Activated CD8-positive, alpha-beta T cell treated with anti-CD3 and anti-CD28 coated beads, Interleukin-2, amount 10 ng/mL, durations not matched to agents 7 days and 5 days (primary cell): Measurements from ENCODE around the gene BMPER. TPM values are rescaled to one million over a fixed set of nuclear protein-coding genes. Genes with fewer than 3 reads are reported as not detected.

Source experiments
- ATAC-seq: fragments of 150-1000 bp; cut with Tn5 transposase; one replicate; pipeline ENCODE4 v1.10.0; 2021; ENCODE audit warnings: moderate library complexity
- CTCF ChIA-PET: fragments of 350-600 bp; sonication (Branson Sonifier 250); formaldehyde crosslinking; loops from one replicate; lab custom pipeline; 2021; ENCODE audit warnings: antibody characterized with exemption; lab: Charles Lee
- POLR2A ChIA-PET: fragments of 350-600 bp; sonication (Branson Sonifier 250); formaldehyde crosslinking; loops from one replicate; lab custom pipeline; 2021; ENCODE audit warnings: antibody characterized with exemption; lab: Charles Lee
- DNase-seq: peaks from one replicate; pipeline ENCODE4 v3.0.0-alpha.2; 2020
- H3K27ac Mint-ChIP-seq: one replicate; pipeline ENCODE4 v1.8.0; 2021; ENCODE audit warnings: mild to moderate bottlenecking, mixed read lengths
- H3K27me3 Mint-ChIP-seq: one replicate; pipeline ENCODE4 v1.8.0; 2021; ENCODE audit warnings: low read depth, mixed read lengths
- H3K36me3 Mint-ChIP-seq: one replicate; pipeline ENCODE4 v1.8.0; 2021; ENCODE audit warnings: low read depth, mixed read lengths
- H3K4me1 Mint-ChIP-seq: one replicate; pipeline ENCODE4 v1.8.0; 2021; ENCODE audit warnings: low read depth, mixed read lengths
- H3K4me3 Mint-ChIP-seq: one replicate; pipeline ENCODE4 v1.8.0; 2021; ENCODE audit warnings: mild to moderate bottlenecking, mixed read lengths
- H3K9me3 Mint-ChIP-seq: one replicate; pipeline ENCODE4 v1.8.0; 2022; ENCODE audit warnings: mixed read lengths; ENCODE audit not compliant: insufficient read depth
- total RNA-seq, 2 experiments: library from RNA; stranded (reverse); gene quantifications; one replicate each; pipeline ENCODE4 v1.2.3, GENCODE V29; 2021

The BMPER gene
- total RNA-seq, 2 experiments from 2014 or later: not detected

GRCh38 chr7:34062341-34062740, 157.0 kb downstream of the BMPER start:
- H3K4me3 Mint-ChIP-seq: no peak overlapping the region
- no peak for ATAC-seq
- no peaks in the 10 kb centered on the region for H3K36me3 Mint-ChIP-seq
- no peaks in the 10 kb centered on the region for H3K4me1 Mint-ChIP-seq
- peaks cover 3% of the 10 kb centered on the region for H3K27me3 Mint-ChIP-seq
- no peak overlapping the region for H3K27ac Mint-ChIP-seq
- POLR2A ChIA-PET: no interaction called here
- CTCF ChIA-PET: no interaction called here
- no peak for DNase-seq
- no peaks in the 10 kb centered on the region for H3K9me3 Mint-ChIP-seq

GRCh38 chr7:34062826-34063225, 157.5 kb downstream of the BMPER start:
- no peaks in the 10 kb centered on the region for H3K36me3 Mint-ChIP-seq
- ChIA-PET CTCF (no interaction called here), POLR2A (no interaction called here)
- no peaks in the 10 kb centered on the region for H3K4me1 Mint-ChIP-seq
- H3K4me3 Mint-ChIP-seq: no peak overlapping the region
- no peak for DNase-seq
- H3K27me3 Mint-ChIP-seq: peaks cover 3% of the 10 kb centered on the region
- ATAC-seq: no peak
- no peak overlapping the region for H3K27ac Mint-ChIP-seq
- no peaks in the 10 kb centered on the region for H3K9me3 Mint-ChIP-seq

- no peaks in the 10 kb centered on the region for H3K9me3 Mint-ChIP-seq
- no peak overlapping the region for H3K4me3 Mint-ChIP-seq
- CTCF ChIA-PET: no interaction called here
- H3K36me3 Mint-ChIP-seq: no peaks in the 10 kb centered on the region
- DNase-seq (no peak), ATAC-seq (no peak)
- peaks cover 3% of the 10 kb centered on the region for H3K27me3 Mint-ChIP-seq
- H3K27ac Mint-ChIP-seq: no peak overlapping the region
- POLR2A ChIA-PET: interaction anchor here (0.6 kb wide), 1 partner anchor 17 kb away, joined by 3 read pairs; no protein-coding TSS in a partner anchor
- no peaks in the 10 kb centered on the region for H3K4me1 Mint-ChIP-seq
Observed at GRCh38 chr7:34064519-34065158, 159.3 kb downstream of the BMPER start.

- POLR2A ChIA-PET: no interaction called here
- no peak overlapping the region for H3K27ac Mint-ChIP-seq
- CTCF ChIA-PET: interaction anchor here (0.6 kb wide), 1 partner anchor 11 kb away, joined by 3 read pairs; no protein-coding TSS in a partner anchor
- H3K4me3 Mint-ChIP-seq: no peak overlapping the region
- no peaks in the 10 kb centered on the region for H3K4me1 Mint-ChIP-seq
- DNase-seq (no peak), ATAC-seq (no peak)
- H3K36me3 Mint-ChIP-seq: no peaks in the 10 kb centered on the region
- H3K9me3 Mint-ChIP-seq: no peaks in the 10 kb centered on the region
- no peaks in the 10 kb centered on the region for H3K27me3 Mint-ChIP-seq
Observed at GRCh38 chr7:34066411-34066810, 161.1 kb downstream of the BMPER start.

- ATAC-seq: no peak
- DNase-seq: no peak
- Mint-ChIP-seq H3K4me3 (no peak overlapping the region), H3K27ac (no peak overlapping the region), H3K4me1 (no peaks in the 10 kb centered on the region), H3K27me3 (no peaks in the 10 kb centered on the region), H3K36me3 (no peaks in the 10 kb centered on the region), H3K9me3 (no peaks in the 10 kb centered on the region)
- POLR2A ChIA-PET: no interaction called here
- CTCF ChIA-PET: no interaction called here
Observed at GRCh38 chr7:34067005-34067778, 161.9 kb downstream of the BMPER start.

GRCh38 chr7:34069676-34070075, 164.3 kb downstream of the BMPER start:
- H3K9me3 Mint-ChIP-seq: no peaks in the 10 kb centered on the region
- no peaks in the 10 kb centered on the region for H3K27me3 Mint-ChIP-seq
- H3K27ac Mint-ChIP-seq: no peak overlapping the region
- no peak for DNase-seq
- ChIA-PET CTCF (no interaction called here), POLR2A (no interaction called here)
- H3K4me3 Mint-ChIP-seq: no peak overlapping the region
- ATAC-seq: no peak
- no peaks in the 10 kb centered on the region for H3K36me3 Mint-ChIP-seq
- H3K4me1 Mint-ChIP-seq: no peaks in the 10 kb centered on the region

- CTCF ChIA-PET: no interaction called here
- ATAC-seq (no peak), DNase-seq (no peak)
- no peaks in the 10 kb centered on the region for H3K4me1 Mint-ChIP-seq
- H3K9me3 Mint-ChIP-seq: no peaks in the 10 kb centered on the region
- H3K36me3 Mint-ChIP-seq: no peaks in the 10 kb centered on the region
- H3K27me3 Mint-ChIP-seq: no peaks in the 10 kb centered on the region
- H3K4me3 Mint-ChIP-seq: no peak overlapping the region
- POLR2A ChIA-PET: no interaction called here
- no peak overlapping the region for H3K27ac Mint-ChIP-seq
Observed at GRCh38 chr7:34070511-34071323, 165.4 kb downstream of the BMPER start.

- DNase-seq: no peak
- Mint-ChIP-seq H3K27ac (no peak overlapping the region), H3K9me3 (no peaks in the 10 kb centered on the region), H3K36me3 (no peaks in the 10 kb centered on the region), H3K27me3 (no peaks in the 10 kb centered on the region), H3K4me1 (no peaks in the 10 kb centered on the region), H3K4me3 (no peak overlapping the region)
- POLR2A ChIA-PET: no interaction called here
- no peak for ATAC-seq
- CTCF ChIA-PET: interaction anchor here (1.5 kb wide), 1 partner anchor 14 kb away, joined by 5 read pairs; no protein-coding TSS in a partner anchor
Observed at GRCh38 chr7:34073676-34074075, 168.3 kb downstream of the BMPER start.

GRCh38 chr7:34074421-34074820, 169.1 kb downstream of the BMPER start:
- Mint-ChIP-seq H3K27me3 (no peaks in the 10 kb centered on the region), H3K36me3 (no peaks in the 10 kb centered on the region), H3K4me3 (no peak overlapping the region), H3K9me3 (no peaks in the 10 kb centered on the region), H3K27ac (no peak overlapping the region), H3K4me1 (no peaks in the 10 kb centered on the region)
- CTCF ChIA-PET: interaction anchor here (1.5 kb wide), 1 partner anchor 13 kb away, joined by 5 read pairs; no protein-coding TSS in a partner anchor
- DNase-seq (no peak), ATAC-seq (no peak)
- POLR2A ChIA-PET: no interaction called here

- Mint-ChIP-seq H3K4me1 (no peaks in the 10 kb centered on the region), H3K27me3 (no peaks in the 10 kb centered on the region), H3K27ac (no peak overlapping the region), H3K4me3 (no peak overlapping the region), H3K36me3 (no peaks in the 10 kb centered on the region), H3K9me3 (no peaks in the 10 kb centered on the region)
- ATAC-seq: no peak
- DNase-seq: no peak
- POLR2A ChIA-PET: no interaction called here
- CTCF ChIA-PET: no interaction called here
Observed at GRCh38 chr7:34075523-34076370, 170.4 kb downstream of the BMPER start.

GRCh38 chr7:34077168-34077567, 171.8 kb downstream of the BMPER start:
- no peaks in the 10 kb centered on the region for H3K36me3 Mint-ChIP-seq
- H3K4me3 Mint-ChIP-seq: no peak overlapping the region
- DNase-seq (no peak), ATAC-seq (no peak)
- no peak overlapping the region for H3K27ac Mint-ChIP-seq
- no peaks in the 10 kb centered on the region for H3K4me1 Mint-ChIP-seq
- H3K27me3 Mint-ChIP-seq: no peaks in the 10 kb centered on the region
- POLR2A ChIA-PET: no interaction called here
- CTCF ChIA-PET: interaction anchor here (0.6 kb wide), 1 partner anchor 11 kb away, joined by 3 read pairs; no protein-coding TSS in a partner anchor
- no peaks in the 10 kb centered on the region for H3K9me3 Mint-ChIP-seq
